Measurements from ENCODE around the gene TMEM178B.
"Not testable (repeated sequence)": the region's sequence is repeated elsewhere in the genome, so short reads cannot be mapped to it uniquely, and the experiment has no call there.

The TMEM178B gene

GRCh38 chr7:141403846-141404245, 330.0 kb downstream of the TMEM178B start:
- not testable (repeated sequence) for FAIRE-seq

GRCh38 chr7:141406347-141406746, 332.5 kb downstream of the TMEM178B start:
- no peak for FAIRE-seq

DNA sequence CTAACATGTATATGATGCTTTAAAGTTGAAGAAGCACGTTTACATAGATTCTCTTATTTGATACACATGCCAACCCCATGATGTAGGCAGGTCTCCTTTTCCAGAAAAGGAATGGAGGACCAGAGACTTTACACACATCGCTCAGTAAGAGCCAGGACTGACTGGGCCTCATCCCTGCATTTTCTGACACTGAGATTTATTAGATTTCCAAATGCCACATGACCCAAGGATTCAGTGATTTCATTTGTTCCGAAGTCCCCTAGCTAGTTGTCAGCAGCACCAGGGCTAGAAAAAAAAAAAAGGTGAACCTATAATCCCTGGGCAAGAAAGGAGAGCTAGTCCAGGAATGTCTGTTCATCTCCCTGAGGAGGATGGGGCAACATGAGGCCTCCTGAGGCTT, 334.0 kb downstream of the TMEM178B start:
- FAIRE-seq: no peak

- no peak for FAIRE-seq
Observed at GRCh38 chr7:141408440-141408839, 334.6 kb downstream of the TMEM178B start.

DNA sequence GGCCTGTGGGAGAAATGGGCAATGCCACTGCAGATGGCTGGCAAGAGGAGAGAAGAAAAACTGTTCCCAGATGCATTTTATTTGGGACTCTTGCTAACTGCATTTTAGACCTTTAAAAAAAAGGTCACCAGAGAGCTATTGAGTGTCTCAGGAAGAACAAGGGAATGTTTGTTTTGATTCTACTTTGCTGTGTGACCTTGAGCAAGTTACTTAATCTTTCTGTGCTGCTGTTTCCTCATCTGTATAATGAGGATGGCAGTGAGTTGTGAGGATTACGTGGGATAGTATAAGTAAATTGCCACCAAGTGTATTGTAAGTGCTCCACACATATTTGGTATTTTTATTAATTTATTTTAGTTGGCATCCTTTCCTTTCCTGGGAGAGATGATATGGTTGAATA, 335.4 kb downstream of the TMEM178B start:
- no peak for FAIRE-seq

- no peak for FAIRE-seq
Observed at GRCh38 chr7:141409801-141410329, 336.0 kb downstream of the TMEM178B start.

GRCh38 chr7:141410353-141411000, 336.6 kb downstream of the TMEM178B start:
- no peak for FAIRE-seq

GRCh38 chr7:141411133-141411532, 337.3 kb downstream of the TMEM178B start:
- FAIRE-seq: no peak

DNA sequence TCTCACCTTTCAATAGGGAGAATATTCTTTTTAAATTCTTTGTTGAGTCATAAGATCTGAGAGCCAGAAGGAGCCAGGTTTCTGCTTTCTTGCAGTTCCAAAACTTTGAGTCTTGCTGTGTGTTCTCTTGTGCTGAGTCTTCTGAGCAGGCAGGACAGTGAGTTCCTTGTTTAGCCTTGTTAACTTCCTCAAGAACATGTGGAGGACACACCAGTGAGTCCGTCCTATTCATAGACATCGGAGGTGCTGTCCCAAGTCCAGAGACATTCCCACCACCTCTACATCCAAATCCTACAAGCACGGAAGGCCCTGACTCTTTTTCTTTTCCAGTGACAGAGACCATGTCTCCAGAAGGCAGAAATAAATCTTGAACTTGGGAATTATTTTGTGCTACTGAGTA, 342.1 kb downstream of the TMEM178B start:
- no peak for FAIRE-seq

DNA sequence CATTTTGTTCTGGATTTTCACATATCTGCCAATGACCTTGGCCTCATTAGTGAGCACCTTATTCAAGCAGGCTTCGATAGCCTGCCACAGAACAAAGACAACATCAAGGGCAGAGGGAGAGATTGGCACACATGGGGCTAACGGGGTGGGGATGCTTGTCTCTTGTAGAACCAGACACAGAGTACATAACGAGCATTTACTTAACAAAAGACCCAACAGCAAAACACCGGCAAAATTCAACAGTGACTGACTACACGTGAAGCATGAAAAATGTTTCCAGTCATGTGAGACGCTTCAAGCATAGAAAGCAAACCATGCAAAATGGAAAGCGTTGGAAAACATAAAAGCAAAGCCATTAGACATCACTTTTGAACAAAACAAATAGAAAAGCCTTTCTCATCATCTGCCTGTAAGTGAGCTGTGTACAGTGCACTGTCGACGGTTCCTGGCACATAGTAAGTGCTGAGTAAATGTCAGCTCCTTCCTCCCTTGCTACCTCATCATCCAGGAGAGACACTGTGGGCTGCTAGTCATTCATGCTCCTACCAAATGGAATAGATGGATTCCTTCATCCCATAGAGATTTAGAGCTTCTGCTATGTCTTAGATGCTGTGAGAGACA, 342.9 kb downstream of the TMEM178B start:
- no peak for FAIRE-seq

DNA sequence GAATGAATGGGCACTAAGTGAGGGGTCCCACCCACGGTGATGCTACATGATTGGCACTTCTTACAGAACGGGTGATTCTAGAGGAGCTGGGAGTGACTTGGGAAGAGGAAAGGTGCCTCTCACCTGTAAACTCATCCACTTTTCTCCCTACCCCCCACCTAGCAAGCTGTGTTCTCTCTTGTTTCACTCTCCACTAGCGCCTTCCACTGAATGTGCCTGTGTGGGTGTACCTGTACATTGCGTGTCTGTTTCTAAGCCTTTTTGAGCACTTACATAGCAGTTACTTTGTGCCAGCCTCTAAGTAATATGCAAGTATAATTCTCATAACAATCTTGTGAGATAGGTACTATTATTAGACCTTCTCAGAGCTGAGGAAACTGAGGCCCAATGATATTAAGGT, 343.6 kb downstream of the TMEM178B start:
- no peak for FAIRE-seq

DNA sequence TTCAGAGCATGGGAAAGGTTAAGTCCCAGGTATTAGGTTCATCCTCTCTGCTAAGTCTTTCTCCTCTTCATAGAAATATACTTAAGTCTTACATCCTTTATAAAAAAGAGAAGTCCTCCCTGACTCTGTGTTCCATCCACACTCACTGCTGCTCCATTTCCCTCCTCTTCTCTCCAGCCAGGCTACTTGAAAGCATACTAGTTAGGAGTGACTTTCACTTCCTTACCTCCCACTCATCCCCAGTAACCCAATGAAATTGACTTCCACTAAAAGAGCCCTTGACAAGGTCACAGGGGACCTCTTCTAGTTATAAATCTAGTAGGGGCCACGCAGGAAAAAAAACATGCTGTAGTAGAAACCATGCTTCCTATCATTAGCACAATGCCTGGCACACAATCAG, 344.2 kb downstream of the TMEM178B start:
- FAIRE-seq: no peak

- no peak for FAIRE-seq
Observed at GRCh38 chr7:141421306-141421705, 347.4 kb downstream of the TMEM178B start.

DNA sequence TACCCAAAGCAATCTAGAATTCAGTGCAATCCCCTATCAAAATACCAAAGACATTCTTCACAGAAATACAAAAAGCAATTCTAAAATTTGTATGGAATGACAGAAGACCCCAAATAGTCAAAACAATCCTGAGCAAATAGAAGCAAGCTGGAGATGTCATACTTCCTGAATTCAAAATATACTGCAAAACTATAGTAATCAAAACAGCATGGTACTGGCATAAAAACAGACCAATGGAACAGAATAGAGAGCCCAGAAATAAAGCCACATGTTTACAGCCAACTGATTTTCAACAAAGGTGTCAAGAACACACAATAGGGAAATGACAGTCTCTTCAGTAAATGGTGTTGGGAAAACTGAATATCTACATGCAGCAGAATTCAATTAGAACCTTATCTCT, 353.3 kb downstream of the TMEM178B start:
- no peak for FAIRE-seq

DNA sequence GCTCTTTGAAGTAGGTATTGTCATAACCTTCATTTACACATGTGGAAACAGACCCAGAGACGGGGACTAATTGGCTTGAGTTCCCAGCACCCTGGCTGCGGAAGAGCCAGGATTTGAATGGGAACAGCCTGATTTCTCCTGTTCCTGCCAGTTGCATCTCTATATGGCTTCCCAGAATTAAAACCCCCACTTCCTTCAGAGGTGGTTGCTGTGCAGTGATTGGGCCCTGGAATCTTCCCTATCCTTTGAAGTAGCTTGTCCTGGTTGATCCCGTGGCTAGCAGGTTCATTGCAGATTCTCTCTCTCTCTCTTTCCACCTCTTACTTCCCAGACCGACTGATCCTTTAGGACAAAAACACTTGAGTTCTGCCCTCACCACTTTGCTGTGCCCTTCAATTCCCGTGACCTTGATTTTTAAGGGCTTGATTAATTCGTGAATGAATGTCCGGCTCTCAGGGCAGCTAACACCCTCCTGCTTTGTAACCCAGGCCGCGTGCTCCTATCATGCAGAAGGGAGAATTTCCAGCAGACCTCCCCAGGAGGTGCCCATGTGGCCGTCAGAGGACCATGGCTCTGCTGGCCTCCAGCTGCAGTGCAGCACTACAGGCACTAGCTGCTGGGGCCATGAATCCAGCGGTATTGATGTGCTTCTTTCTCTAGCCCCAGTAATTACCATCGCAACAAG, 356.7 kb downstream of the TMEM178B start:
- FAIRE-seq: no peak

- FAIRE-seq: no peak
Observed at GRCh38 chr7:141431140-141431479, 357.2 kb downstream of the TMEM178B start.

- no peak for FAIRE-seq
Observed at GRCh38 chr7:141431711-141432110, 357.8 kb downstream of the TMEM178B start.

GRCh38 chr7:141433698-141434097, 359.8 kb downstream of the TMEM178B start:
- FAIRE-seq: no peak

DNA sequence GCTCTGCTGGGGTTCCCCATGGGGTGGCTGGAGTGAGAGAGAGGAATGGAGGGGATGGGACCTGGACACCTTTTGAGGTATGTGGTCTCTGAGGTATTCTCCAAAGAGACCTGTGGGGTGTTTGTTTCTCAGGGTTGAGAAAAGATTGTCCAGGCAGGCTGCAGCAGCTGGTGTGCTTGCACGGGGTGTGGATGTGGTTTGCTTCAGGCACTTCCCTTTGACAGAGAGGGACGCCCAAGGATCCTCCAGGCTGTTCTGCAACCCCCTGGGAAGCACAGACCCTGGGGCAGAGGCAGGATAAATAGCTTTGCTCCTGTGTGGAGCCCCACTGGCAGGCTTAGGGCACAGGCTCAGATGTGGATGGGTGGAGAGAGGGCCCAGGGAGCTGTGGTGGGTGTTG, 362.3 kb downstream of the TMEM178B start:
- no peak for FAIRE-seq

DNA sequence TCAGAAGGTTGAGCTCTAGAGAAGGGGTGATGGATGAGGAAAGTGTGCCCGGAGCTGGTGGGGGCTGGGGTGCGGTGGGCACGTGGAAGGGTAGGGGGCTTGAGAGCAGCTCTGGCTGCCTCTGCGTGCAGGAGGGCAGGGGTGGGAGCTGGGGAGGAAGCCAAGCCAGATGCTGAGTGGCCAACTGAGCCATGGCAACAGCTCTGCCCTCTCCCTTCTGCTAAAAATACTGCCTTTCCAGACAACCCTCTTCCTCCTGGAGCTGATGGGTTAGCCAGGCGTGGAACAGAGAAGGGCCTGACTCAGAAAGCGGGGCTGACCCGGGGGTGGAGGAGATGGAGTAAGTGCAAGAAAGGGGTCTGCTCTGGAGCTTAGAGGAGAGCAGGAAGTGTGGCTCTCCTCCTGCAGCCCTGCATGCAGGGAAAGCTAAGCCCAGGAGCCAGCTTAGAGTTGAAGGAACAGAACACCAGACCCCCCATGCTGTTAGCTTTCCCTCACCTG, 362.8 kb downstream of the TMEM178B start:
- FAIRE-seq: no peak

DNA sequence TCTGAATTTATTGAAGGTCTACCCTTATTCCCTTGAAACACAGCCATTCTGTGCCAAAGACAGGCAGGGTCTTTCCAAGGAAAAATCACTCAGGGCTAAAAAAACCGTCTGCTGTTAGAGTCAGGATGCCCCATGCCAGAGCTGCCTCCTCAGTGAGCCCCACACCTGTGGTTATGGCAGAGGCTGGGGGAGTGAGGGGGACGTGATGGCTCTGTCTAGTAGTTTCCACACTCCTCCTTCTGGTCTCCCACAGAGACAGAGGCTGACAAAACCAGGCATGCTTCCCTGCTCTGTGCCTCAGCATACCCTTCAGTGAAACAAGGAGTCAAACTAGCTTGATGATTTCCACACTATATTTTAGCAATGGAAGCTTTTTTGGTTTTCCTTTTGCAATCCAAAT, 365.3 kb downstream of the TMEM178B start:
- no peak for FAIRE-seq

DNA sequence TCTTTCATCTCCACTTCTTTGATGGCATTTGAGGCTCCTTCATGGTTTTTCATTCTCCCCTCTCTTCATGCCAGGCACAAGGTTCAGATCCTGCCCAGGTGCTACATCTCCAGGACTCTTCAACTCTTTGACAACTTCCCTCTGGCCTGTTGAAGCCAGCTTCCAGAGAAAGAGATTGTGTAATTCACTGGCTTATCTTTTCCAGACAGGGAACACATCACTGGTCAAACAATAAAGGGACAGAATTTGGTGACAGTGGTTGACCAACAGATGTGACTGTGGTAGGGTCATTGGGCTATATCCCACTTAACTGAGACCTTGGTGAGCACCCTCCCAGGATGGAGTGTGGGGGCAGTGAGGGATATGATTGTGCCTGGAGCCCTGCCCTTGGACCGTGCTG, 365.9 kb downstream of the TMEM178B start:
- no peak for FAIRE-seq

GRCh38 chr7:141441837-141442627, 368.2 kb downstream of the TMEM178B start:
- FAIRE-seq: no peak
